Sigmoid colon (tissue), 7 donors: ENCODE data around the gene DNAH14. TPM values are rescaled to one million over a fixed set of nuclear protein-coding genes. Genes with fewer than 3 reads are reported as not detected.
"Not testable (repeated sequence)": the region's sequence is repeated elsewhere in the genome, so short reads cannot be mapped to it uniquely, and the experiment has no call there.

Experiments
- DNase-seq: peaks from one replicate; pipeline ENCODE4 v3.0.0-alpha.2; 2019
- H3K27ac ChIP-seq, 4 donors: fragments of 200-600 bp; sonication (generic); one replicate each; pipeline ENCODE4 v1.5.1; 2016 to 2019; ENCODE audit warnings: mild to moderate bottlenecking in 1 of 4
- H3K27me3 ChIP-seq, 3 donors: fragments of 200-600 bp; sonication (generic); one replicate each; pipeline ENCODE4 v1.5.1; 2019; ENCODE audit warnings: mild to moderate bottlenecking in 1 of 3
- H3K36me3 ChIP-seq, 4 donors: fragments of 200-600 bp; sonication (generic); one replicate each; pipeline ENCODE4 v1.5.1; 2016 to 2019
- H3K4me1 ChIP-seq, 4 donors: fragments of 200-600 bp; sonication (generic); one replicate each; pipeline ENCODE4 v1.5.1; 2017 to 2019
- H3K4me3 ChIP-seq, 4 donors: fragments of 200-600 bp; sonication (generic); one replicate each; pipeline ENCODE4 v1.5.1; 2017 to 2019; ENCODE audit warnings: mild to moderate bottlenecking in 2 of 4, moderate library complexity in 1 of 4
- H3K9me3 ChIP-seq, 4 donors: fragments of 200-600 bp in 3 of 4; sonication (generic) in 3 of 4; one replicate each; pipeline versions ENCODE4 v1.5.1 to v1.6.1; 2013 to 2019
- CTCF ChIP-seq, 4 experiments: fragments of 450-650 bp in 3 of 4; fragments of 200-600 bp in 1 of 4; IDR thresholded peaks; one replicate each; pipeline ENCODE4 v1.5.1; 2016 to 2019; ENCODE audit warnings: antibody characterized with exemption in 4 of 4, mild to moderate bottlenecking in 3 of 4, moderate library complexity in 2 of 4
- EP300 ChIP-seq, 4 donors: sonication (generic); formaldehyde crosslinking; IDR thresholded peaks; one replicate each; pipeline ENCODE4 v1.6.1; 2017; ENCODE audit warnings: antibody characterized with exemption in 4 of 4
- POLR2A ChIP-seq, 2 donors: fragments of 450-650 bp; IDR thresholded peaks; one replicate each; pipeline ENCODE4 v1.6.1; 2016; ENCODE audit warnings: antibody characterized with exemption in 2 of 2, mild to moderate bottlenecking in 2 of 2, moderate library complexity in 2 of 2
- POLR2AphosphoS5 ChIP-seq, 4 donors: sonication (generic); formaldehyde crosslinking; IDR thresholded peaks; one replicate each; pipeline ENCODE4 v1.6.1; 2017; ENCODE audit warnings: antibody characterized with exemption in 4 of 4
- WGBS, 2 donors: extraction: QIAGEN DNeasy Blood & Tissue Kit; methylation state at CpG; one replicate each; pipeline ENCODE4 v1.1.7; 2013; 5-methylcytosine and 5-hydroxymethylcytosine counted together
- intact Hi-C: fragments of 100-400 bp; cut with DNase I; formaldehyde crosslinking; loops from one replicate; pipeline ENCODE4 v1.15.1; 2023
- polyA plus RNA-seq, 3 donors: library from polyadenylated mRNA; stranded (reverse); fragments of 200-250 nt; gene quantifications; one replicate each; pipeline ENCODE4 v1.2.3, GENCODE V29; 2013
- total RNA-seq, 4 donors: library from RNA; depleted of rRNA; stranded (reverse); fragments of >200 nt; gene quantifications; one replicate each; pipeline ENCODE4 v1.1.0, GENCODE V29; 2016
- donor health status: healthy with polysubstance abuse.
- donor health status: Bipolar disorder and iron deficiency.
- donor health status: healthy.

DNAH14 gene
- total and polyA plus RNA-seq, 7 donors: 2.4 to 9.7 (median 3.3) TPM

- WGBS, 2 donors: 97 to 99% methylated on average over 1 of the region's 1 CpG
These were observed 74.9 kb downstream of the DNAH14 start for GRCh38 chr1:225004396-225004795.

GRCh38 chr1:225006352-225006751, 76.9 kb downstream of the DNAH14 start:
- H3K27me3 ChIP-seq, H3K9me3 ChIP-seq, DNase-seq, H3K4me3 ChIP-seq, intact Hi-C loops, H3K36me3 ChIP-seq, H3K4me1 ChIP-seq, H3K27ac ChIP-seq: not testable (repeated sequence)
- WGBS, 2 donors: 90 to 96% methylated on average over 5 of the region's 5 CpGs

More at GRCh38 chr1:225004396-225004795, 74.9 kb downstream of the DNAH14 start:
- no peaks in the 10 kb centered on the region for H3K27me3 ChIP-seq
- no peaks in the 10 kb centered on the region for H3K4me1 ChIP-seq
- H3K27ac ChIP-seq: no peak overlapping the region
- no peaks in the 10 kb centered on the region for H3K36me3 ChIP-seq
- intact Hi-C loops: no loop called here
- TF ChIP-seq POLR2AphosphoS5 (IDR thresholded peaks at IDR 0.05) (no peak), POLR2A (IDR thresholded peaks at IDR 0.05) (no peak), EP300 (IDR thresholded peaks at IDR 0.05) (no peak), CTCF (IDR thresholded peaks at IDR 0.05) (no peak)
- H3K9me3 ChIP-seq: peaks cover 0 to 7% (median 0%) of the 10 kb centered on the region in 4 donors
- no peak overlapping the region for H3K4me3 ChIP-seq
- no peak for DNase-seq

GRCh38 chr1:225008050-225008449, 78.6 kb downstream of the DNAH14 start:
- H3K9me3 ChIP-seq, H3K36me3 ChIP-seq, H3K4me1 ChIP-seq, H3K27me3 ChIP-seq, H3K4me3 ChIP-seq, intact Hi-C loops, H3K27ac ChIP-seq, DNase-seq: not testable (repeated sequence)
- 88 to 95% methylated on average over 5 of the region's 5 CpGs for WGBS, 2 donors

GRCh38 chr1:225021037-225021436, 91.6 kb downstream of the DNAH14 start:
- H3K27me3 ChIP-seq: no peaks in the 10 kb centered on the region
- no peak for TF ChIP-seq CTCF (IDR thresholded peaks at IDR 0.05)
- TF ChIP-seq POLR2AphosphoS5 (IDR thresholded peaks at IDR 0.05): no peak
- no peak for TF ChIP-seq POLR2A (IDR thresholded peaks at IDR 0.05)
- TF ChIP-seq EP300 (IDR thresholded peaks at IDR 0.05): no peak
- H3K36me3 ChIP-seq: no peaks in the 10 kb centered on the region
- intact Hi-C loops: no loop called here
- H3K4me3 ChIP-seq: no peak overlapping the region
- no peak for DNase-seq
- H3K9me3 ChIP-seq: peaks cover 0 to 5% (median 2%) of the 10 kb centered on the region in 4 donors
- no peaks in the 10 kb centered on the region for H3K4me1 ChIP-seq
- H3K27ac ChIP-seq: no peak overlapping the region

- Histone ChIP-seq H3K36me3 (no peaks in the 10 kb centered on the region), H3K27me3 (no peaks in the 10 kb centered on the region), H3K27ac (no peak overlapping the region), H3K4me3 (no peak overlapping the region), H3K4me1 (no peaks in the 10 kb centered on the region), H3K9me3 (peaks cover 0 to 5% (median 0%) of the 10 kb centered on the region in 4 donors)
- TF ChIP-seq EP300 (IDR thresholded peaks at IDR 0.05) (no peak), POLR2A (IDR thresholded peaks at IDR 0.05) (no peak)
- DNase-seq: no peak
- intact Hi-C loops: no loop called here
- WGBS, 2 donors: 94 to 97% methylated on average over 1 of the region's 1 CpG
These were observed 97.2 kb downstream of the DNAH14 start for GRCh38 chr1:225026701-225027100.

- intact Hi-C loops, H3K27me3 ChIP-seq, H3K36me3 ChIP-seq, H3K27ac ChIP-seq, H3K4me3 ChIP-seq, DNase-seq, H3K4me1 ChIP-seq, H3K9me3 ChIP-seq: not testable (repeated sequence)
- 88 to 93% methylated on average over 1 of the region's 1 CpG for WGBS, 2 donors
These were observed 107.0 kb downstream of the DNAH14 start for GRCh38 chr1:225036441-225036840.

- no peak for DNase-seq
- TF ChIP-seq CTCF (IDR thresholded peaks at IDR 0.05) (no peak), POLR2AphosphoS5 (IDR thresholded peaks at IDR 0.05) (no peak), EP300 (IDR thresholded peaks at IDR 0.05) (no peak), POLR2A (IDR thresholded peaks at IDR 0.05) (no peak)
- Histone ChIP-seq H3K4me1 (no peaks in the 10 kb centered on the region), H3K36me3 (no peaks in the 10 kb centered on the region), H3K9me3 (no peaks in the 10 kb centered on the region), H3K27me3 (no peaks in the 10 kb centered on the region), H3K4me3 (no peak overlapping the region), H3K27ac (no peak overlapping the region)
- intact Hi-C loops: no loop called here
These were observed 112.8 kb downstream of the DNAH14 start for GRCh38 chr1:225042263-225042662.
